ENCODE data around the gene SLC26A1.

SLC26A1 gene, protein sequence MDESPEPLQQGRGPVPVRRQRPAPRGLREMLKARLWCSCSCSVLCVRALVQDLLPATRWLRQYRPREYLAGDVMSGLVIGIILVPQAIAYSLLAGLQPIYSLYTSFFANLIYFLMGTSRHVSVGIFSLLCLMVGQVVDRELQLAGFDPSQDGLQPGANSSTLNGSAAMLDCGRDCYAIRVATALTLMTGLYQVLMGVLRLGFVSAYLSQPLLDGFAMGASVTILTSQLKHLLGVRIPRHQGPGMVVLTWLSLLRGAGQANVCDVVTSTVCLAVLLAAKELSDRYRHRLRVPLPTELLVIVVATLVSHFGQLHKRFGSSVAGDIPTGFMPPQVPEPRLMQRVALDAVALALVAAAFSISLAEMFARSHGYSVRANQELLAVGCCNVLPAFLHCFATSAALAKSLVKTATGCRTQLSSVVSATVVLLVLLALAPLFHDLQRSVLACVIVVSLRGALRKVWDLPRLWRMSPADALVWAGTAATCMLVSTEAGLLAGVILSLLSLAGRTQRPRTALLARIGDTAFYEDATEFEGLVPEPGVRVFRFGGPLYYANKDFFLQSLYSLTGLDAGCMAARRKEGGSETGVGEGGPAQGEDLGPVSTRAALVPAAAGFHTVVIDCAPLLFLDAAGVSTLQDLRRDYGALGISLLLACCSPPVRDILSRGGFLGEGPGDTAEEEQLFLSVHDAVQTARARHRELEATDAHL

GRCh38 chr4:993111-994029, at the start of gene SLC26A1:
Gene SLC26A1 (minus strand): TSS chr4:993404. CDS start chr4:991703, 1,701 bp downstream.
- FAIRE-seq = no peak

DNA sequence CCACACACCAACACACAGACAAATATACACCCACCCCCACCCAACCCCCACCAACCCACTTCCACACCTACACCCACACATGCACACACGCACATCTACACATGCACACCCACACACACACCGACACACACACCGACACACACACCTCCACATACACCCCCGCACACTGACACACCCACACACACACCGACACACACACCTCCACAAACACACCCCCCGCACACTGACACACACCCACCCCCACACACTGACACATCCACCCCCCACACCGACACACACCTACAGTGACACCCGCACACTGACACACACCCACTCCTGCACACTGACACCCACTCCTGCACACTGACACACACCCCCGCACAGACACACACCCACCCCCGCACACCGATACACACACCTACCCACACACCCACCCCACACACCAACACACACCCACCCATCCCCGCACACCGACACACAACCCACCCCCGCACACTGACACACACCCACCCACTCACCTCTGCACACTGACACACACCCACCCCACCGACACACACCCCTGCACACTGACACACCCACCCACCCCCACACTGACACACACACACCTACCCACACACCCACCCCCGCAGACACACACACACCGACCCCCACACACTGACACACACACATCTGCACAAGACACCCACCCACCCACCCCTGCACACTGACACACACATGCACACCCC, 49.3 kb upstream of the SLC26A1 start:
- FAIRE-seq = no peak

GRCh38 chr4:1041936-1042330, 48.7 kb upstream of the SLC26A1 start:
- no peak for FAIRE-seq

- no peak for FAIRE-seq
Measured at GRCh38 chr4:1041147-1041935, 48.1 kb upstream of the SLC26A1 start.

GRCh38 chr4:1040344-1041146, 47.3 kb upstream of the SLC26A1 start:
- no peak for FAIRE-seq

GRCh38 chr4:1039493-1040343, 46.5 kb upstream of the SLC26A1 start:
- FAIRE-seq = no peak

DNA sequence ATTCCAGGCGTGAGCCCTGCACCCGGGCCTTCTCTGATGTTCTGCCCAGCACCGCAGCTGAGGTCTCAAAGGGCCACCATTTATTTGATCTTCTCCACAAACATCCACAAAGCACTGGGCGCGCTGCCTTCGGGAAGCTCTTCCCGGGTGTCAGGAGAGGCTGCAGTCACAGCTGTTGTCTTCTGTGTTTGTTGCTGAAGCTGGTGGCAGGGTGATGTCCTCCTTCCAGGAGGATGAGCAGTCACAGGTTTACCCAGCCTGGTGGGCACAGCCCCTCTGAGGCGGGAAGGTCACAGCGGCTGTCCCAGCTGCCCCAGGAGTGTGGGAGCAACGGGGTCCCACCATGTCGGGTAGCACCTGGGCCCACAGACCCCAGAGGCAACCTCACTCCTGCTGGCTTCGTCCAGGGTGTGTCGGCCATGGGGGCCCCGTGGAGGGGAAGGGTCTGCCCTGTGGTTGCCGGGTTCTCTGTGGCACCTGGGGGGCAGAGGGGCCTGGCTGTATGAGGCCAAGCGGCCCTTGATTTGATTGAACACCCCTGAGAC, 45.8 kb upstream of the SLC26A1 start:
- FAIRE-seq = no peak

- FAIRE-seq = no peak
Measured at GRCh38 chr4:1036976-1037810, 44.0 kb upstream of the SLC26A1 start.

- no peak for FAIRE-seq
Measured at GRCh38 chr4:1036095-1036494, 42.9 kb upstream of the SLC26A1 start.

GRCh38 chr4:1035510-1035909, 42.3 kb upstream of the SLC26A1 start:
- no peak for FAIRE-seq

- FAIRE-seq = no peak
Measured at GRCh38 chr4:1033840-1034551, 40.8 kb upstream of the SLC26A1 start.

GRCh38 chr4:1032861-1033260, 39.7 kb upstream of the SLC26A1 start:
- no peak for FAIRE-seq

- no peak for FAIRE-seq
Measured at GRCh38 chr4:1031956-1032795, 39.0 kb upstream of the SLC26A1 start.

DNA sequence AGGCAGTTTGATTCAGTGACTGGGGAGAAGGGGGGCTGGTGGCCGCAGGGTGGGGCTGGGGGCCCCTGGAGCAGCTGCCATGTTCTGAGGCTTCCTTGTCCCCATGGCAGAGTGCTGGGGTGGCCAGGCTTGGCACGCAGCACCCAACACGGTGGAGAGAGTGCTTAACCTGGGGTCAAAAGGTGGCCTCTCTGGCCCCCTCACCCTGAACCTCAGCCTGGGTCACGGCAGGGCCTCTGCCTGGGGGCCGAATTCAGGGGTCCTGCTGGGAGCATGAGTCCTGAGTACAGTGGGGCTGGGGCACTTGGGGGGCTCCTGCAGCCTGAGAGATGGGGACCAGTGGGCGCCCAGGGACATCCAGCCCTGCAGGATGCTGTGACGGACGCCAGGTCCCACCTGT, 38.1 kb upstream of the SLC26A1 start:
- no peak for FAIRE-seq

GRCh38 chr4:1030559-1030958, 37.4 kb upstream of the SLC26A1 start:
- FAIRE-seq = no peak

DNA sequence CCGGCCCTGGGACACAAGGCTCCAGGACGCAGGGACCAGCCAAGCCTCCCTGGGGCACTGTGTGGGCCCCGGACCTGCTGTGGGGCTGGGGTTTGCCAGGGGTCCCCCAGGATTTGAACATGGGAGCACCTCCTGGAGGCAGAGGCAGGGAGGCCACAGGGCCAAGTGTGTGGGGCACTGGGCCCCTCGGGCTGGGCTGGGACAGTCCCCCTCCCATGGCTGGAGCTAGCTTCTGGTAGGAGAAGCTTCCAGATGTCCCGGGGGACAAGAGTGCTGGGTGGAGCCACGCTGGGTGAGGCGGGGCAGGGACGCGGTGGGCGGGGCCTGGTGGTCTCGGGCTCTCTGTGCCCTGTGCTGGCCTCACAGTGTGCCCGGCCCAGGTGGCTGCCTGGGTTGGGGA, 36.8 kb upstream of the SLC26A1 start:
- no peak for FAIRE-seq

GRCh38 chr4:1029529-1029928, 36.3 kb upstream of the SLC26A1 start:
- FAIRE-seq = no peak

Measured in TTC549 (cell line).